ENCODE data around the gene TOMM22. TPM values are rescaled to one million over a fixed set of nuclear protein-coding genes. Genes with fewer than 3 reads are reported as not detected.
A peak's percentile ranks its signal among the peaks of the same experiment; 100 is the strongest.

The TOMM22 gene
- total RNA-seq, 2 donors from 2014 or later, result 109 to 153 TPM

DNA sequence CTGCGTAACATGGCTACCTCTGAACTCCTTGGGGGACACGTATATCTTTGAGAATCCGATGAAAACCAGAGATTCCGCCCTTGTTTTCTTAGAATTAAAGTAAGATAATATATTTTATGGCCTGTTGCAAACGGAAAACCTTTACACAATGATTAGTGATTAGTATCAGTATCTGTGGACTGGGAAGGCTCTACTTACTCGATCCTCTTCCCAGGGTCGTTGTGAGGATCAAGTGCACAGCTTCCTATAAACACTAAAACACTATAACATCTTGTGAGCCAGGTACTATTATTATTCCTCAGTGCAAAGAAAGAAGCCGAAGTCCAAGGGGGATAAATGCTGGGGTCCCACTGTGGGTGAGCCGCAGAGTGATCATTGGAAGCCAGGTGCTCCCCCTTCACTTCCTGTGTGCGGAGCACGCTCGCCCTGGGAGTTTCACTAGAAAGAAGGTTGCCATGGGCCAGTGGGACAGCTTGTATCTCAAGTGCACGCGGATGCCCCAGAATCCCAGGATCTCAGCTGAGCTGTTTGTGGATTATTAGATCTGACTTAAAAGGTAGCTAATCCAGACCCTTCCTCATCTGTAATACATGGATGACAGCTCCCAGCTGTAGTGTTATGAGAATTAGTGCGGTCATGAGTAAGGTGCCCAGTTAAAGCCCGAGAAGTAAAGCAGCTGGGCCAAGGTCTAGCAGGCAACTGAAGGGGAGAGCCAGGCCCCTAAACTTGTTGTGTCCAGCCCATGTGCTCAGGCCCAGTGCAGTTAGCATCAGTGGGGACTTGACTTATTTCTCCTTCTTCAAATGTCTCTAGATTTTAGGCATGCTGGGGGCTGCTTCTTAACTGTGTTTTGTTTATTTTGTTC, 24.5 kb upstream of the TOMM22 start:
- H3K4me1 Mint-ChIP-seq (ENCODE audit: low read depth in 2 of 2), result peaks cover 0 to 12% of the 10 kb centered on the region in 2 donors
- DNase-seq (ENCODE audit: low spot score) (no peak), ATAC-seq (no peak)
- peak overlapping the region; percentile 86 to 94 for H3K27ac Mint-ChIP-seq
- peak overlapping the region; percentile 95 for H3K4me3 Mint-ChIP-seq
- no peaks in the 10 kb centered on the region for H3K9me3 Mint-ChIP-seq
- no peaks in the 10 kb centered on the region for H3K36me3 Mint-ChIP-seq
- no peaks in the 10 kb centered on the region for H3K27me3 Mint-ChIP-seq

DNA sequence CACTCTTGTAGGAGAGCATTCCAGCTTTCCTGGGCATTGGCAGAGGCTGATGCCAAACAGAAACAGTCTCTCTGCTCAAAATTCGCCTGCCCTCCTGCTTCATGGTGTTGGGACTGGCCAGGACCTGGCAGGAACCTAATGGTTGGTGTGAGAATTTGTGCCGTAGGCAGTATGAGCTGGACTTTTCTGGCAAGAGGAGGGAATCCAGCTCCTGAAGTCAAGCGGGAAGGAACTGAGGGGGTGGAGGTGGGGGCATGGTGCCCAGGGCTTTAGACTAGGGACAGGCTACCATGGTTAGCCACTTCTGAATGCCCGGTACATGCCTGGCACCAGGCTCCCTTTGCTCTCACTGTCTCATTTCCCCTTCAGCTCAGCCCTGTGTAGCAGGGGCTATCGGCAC, 6.9 kb upstream of the TOMM22 start:
- Mint-ChIP-seq H3K27ac (no peak overlapping the region), H3K4me3 (no peak overlapping the region), H3K36me3 (peaks cover 6% of the 10 kb centered on the region), H3K27me3 (no peaks in the 10 kb centered on the region), H3K9me3 (no peaks in the 10 kb centered on the region), H3K4me1 (ENCODE audit: low read depth in 2 of 2) (no peaks in the 10 kb centered on the region)
- DNase-seq (ENCODE audit: low spot score) (no peak), ATAC-seq (no peak)

DNA sequence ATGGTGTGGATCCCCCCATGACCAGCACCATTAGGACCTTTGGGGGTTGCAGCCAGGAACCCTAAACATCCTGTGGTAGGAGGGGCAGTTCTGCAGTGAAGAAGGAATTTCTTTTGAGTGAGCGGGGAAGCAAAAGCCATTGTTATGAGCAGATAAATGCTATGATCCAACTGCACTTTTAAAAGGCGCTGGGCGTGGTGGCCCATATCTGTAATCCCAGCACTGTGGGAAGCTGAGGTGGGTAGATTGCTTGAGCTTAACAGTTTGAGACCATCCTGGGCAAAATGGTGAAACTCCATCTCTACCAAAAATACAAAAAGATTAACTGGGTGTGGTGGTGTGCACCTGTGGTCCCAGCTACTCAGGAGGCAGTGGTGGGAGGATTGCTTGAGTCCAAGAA, 5.9 kb upstream of the TOMM22 start:
- Mint-ChIP-seq H3K9me3 (no peaks in the 10 kb centered on the region), H3K4me1 (ENCODE audit: low read depth in 2 of 2) (no peaks in the 10 kb centered on the region), H3K4me3 (no peak overlapping the region), H3K27me3 (no peaks in the 10 kb centered on the region), H3K36me3 (peaks cover 6% of the 10 kb centered on the region), H3K27ac (no peak overlapping the region)
- DNase-seq (ENCODE audit: low spot score) (no peak), ATAC-seq (no peak)

GRCh38 chr22:38684895-38685294, 3.1 kb downstream of the TOMM22 start:
- Mint-ChIP-seq H3K9me3 (no peaks in the 10 kb centered on the region), H3K27ac (peak overlapping the region in 1 of 2 donors; percentile 23), H3K36me3 (peaks cover 16% of the 10 kb centered on the region), H3K4me1 (ENCODE audit: low read depth in 2 of 2) (peaks cover 21 to 25% of the 10 kb centered on the region in 2 donors), H3K27me3 (no peaks in the 10 kb centered on the region), H3K4me3 (no peak overlapping the region)
- ATAC-seq (no peak), DNase-seq (ENCODE audit: low spot score) (no peak)

GRCh38 chr22:38685761-38686160, 4.0 kb downstream of the TOMM22 start:
- Mint-ChIP-seq H3K4me1 (ENCODE audit: low read depth in 2 of 2) (peaks cover 21 to 25% of the 10 kb centered on the region in 2 donors), H3K27me3 (no peaks in the 10 kb centered on the region), H3K27ac (no peak overlapping the region), H3K4me3 (no peak overlapping the region), H3K36me3 (peaks cover 16% of the 10 kb centered on the region), H3K9me3 (no peaks in the 10 kb centered on the region)
- no peak for DNase-seq (ENCODE audit: low spot score)
- no peak for ATAC-seq

GRCh38 chr22:38689651-38690050, 7.9 kb downstream of the TOMM22 start:
- H3K27me3 Mint-ChIP-seq, result no peaks in the 10 kb centered on the region
- no peaks in the 10 kb centered on the region for H3K9me3 Mint-ChIP-seq
- no peak overlapping the region for H3K4me3 Mint-ChIP-seq
- ATAC-seq (no peak), DNase-seq (ENCODE audit: low spot score) (no peak)
- H3K36me3 Mint-ChIP-seq, result peaks cover 12% of the 10 kb centered on the region
- peaks cover 14 to 16% of the 10 kb centered on the region in 2 donors for H3K4me1 Mint-ChIP-seq (ENCODE audit: low read depth in 2 of 2)
- no peak overlapping the region for H3K27ac Mint-ChIP-seq

- Mint-ChIP-seq H3K27ac (peak overlapping the region in 1 of 2 donors; percentile 1), H3K36me3 (peaks cover 19% of the 10 kb centered on the region), H3K4me3 (no peak overlapping the region), H3K27me3 (no peaks in the 10 kb centered on the region), H3K9me3 (no peaks in the 10 kb centered on the region), H3K4me1 (ENCODE audit: low read depth in 2 of 2) (peaks cover 42 to 50% of the 10 kb centered on the region in 2 donors)
- DNase-seq (ENCODE audit: low spot score) (no peak), ATAC-seq (no peak)
Measured at GRCh38 chr22:38694049-38694448, 12.3 kb downstream of the TOMM22 start.

- DNase-seq (ENCODE audit: low spot score) (no peak), ATAC-seq (no peak)
- H3K27ac Mint-ChIP-seq, result peak overlapping the region in 1 of 2 donors; percentile 40
- peaks cover 50 to 57% of the 10 kb centered on the region in 2 donors for H3K4me1 Mint-ChIP-seq (ENCODE audit: low read depth in 2 of 2)
- no peak overlapping the region for H3K4me3 Mint-ChIP-seq
- no peaks in the 10 kb centered on the region for H3K27me3 Mint-ChIP-seq
- no peaks in the 10 kb centered on the region for H3K9me3 Mint-ChIP-seq
- H3K36me3 Mint-ChIP-seq, result peaks cover 19% of the 10 kb centered on the region
Measured at GRCh38 chr22:38694940-38695339, 13.2 kb downstream of the TOMM22 start.

GRCh38 chr22:38696606-38697424, 15.1 kb downstream of the TOMM22 start:
- Mint-ChIP-seq H3K27ac (peak overlapping the region; percentile 72), H3K4me3 (peak overlapping the region; percentile 86), H3K9me3 (no peaks in the 10 kb centered on the region), H3K4me1 (ENCODE audit: low read depth in 2 of 2) (peaks cover 56 to 58% of the 10 kb centered on the region in 2 donors), H3K27me3 (no peaks in the 10 kb centered on the region), H3K36me3 (peaks cover 13% of the 10 kb centered on the region)
- DNase-seq (ENCODE audit: low spot score) (no peak), ATAC-seq (no peak)

- Mint-ChIP-seq H3K27ac (peak overlapping the region; percentile 72), H3K4me1 (ENCODE audit: low read depth in 2 of 2) (peaks cover 56 to 58% of the 10 kb centered on the region in 2 donors), H3K9me3 (no peaks in the 10 kb centered on the region), H3K27me3 (no peaks in the 10 kb centered on the region), H3K36me3 (peaks cover 13% of the 10 kb centered on the region), H3K4me3 (peak overlapping the region; percentile 86)
- no peak for DNase-seq (ENCODE audit: low spot score)
- ATAC-seq, result no peak
Measured at GRCh38 chr22:38697425-38698089, 15.8 kb downstream of the TOMM22 start.

- Mint-ChIP-seq H3K36me3 (peaks cover 7% of the 10 kb centered on the region), H3K4me3 (peak overlapping the region; percentile 86), H3K27me3 (no peaks in the 10 kb centered on the region), H3K9me3 (no peaks in the 10 kb centered on the region), H3K27ac (peak overlapping the region in 1 of 2 donors; percentile 12), H3K4me1 (ENCODE audit: low read depth in 2 of 2) (peaks cover 49 to 52% of the 10 kb centered on the region in 2 donors)
- DNase-seq (ENCODE audit: low spot score), result no peak
- ATAC-seq, result no peak
Measured at GRCh38 chr22:38698407-38699094, 16.8 kb downstream of the TOMM22 start.

DNA sequence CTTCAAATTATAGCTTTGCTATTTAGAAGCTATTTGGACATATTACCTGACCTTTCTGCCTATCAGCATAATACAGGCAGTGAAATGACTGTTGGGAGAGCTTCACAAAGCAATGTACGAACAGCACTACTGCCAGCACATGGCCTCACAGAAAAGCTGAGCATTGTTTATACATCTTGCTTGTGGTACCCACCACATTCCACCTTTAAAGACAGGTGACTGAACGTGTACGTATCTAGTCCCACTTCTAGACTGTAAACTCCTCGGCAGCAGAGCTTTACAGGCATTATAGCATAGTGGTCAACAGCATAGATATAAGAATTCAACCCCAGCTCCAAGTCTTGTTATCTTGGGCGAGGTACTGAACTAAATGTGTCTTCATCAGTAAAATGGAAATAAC, 17.4 kb downstream of the TOMM22 start:
- DNase-seq (ENCODE audit: low spot score) (no peak), ATAC-seq (no peak)
- peak overlapping the region; percentile 80 to 92 for H3K27ac Mint-ChIP-seq
- H3K9me3 Mint-ChIP-seq, result no peaks in the 10 kb centered on the region
- H3K27me3 Mint-ChIP-seq, result no peaks in the 10 kb centered on the region
- peaks cover 46 to 50% of the 10 kb centered on the region in 2 donors for H3K4me1 Mint-ChIP-seq (ENCODE audit: low read depth in 2 of 2)
- H3K4me3 Mint-ChIP-seq, result peak overlapping the region; percentile 86
- peaks cover 7% of the 10 kb centered on the region for H3K36me3 Mint-ChIP-seq

GRCh38 chr22:38699784-38700183, 18.0 kb downstream of the TOMM22 start:
- DNase-seq (ENCODE audit: low spot score), result no peak
- Mint-ChIP-seq H3K27ac (peak overlapping the region; percentile 80 to 92), H3K27me3 (no peaks in the 10 kb centered on the region), H3K4me1 (ENCODE audit: low read depth in 2 of 2) (peaks cover 47 to 49% of the 10 kb centered on the region in 2 donors), H3K9me3 (no peaks in the 10 kb centered on the region), H3K4me3 (peak overlapping the region; percentile 86), H3K36me3 (peaks cover 7% of the 10 kb centered on the region)
- ATAC-seq, result no peak
